NCI-H82 treated with DMSO at 0.1 percent for 48 hours (cell line): Measurements from ENCODE around the gene GANAB.
"Not testable (repeated sequence)": the region's sequence is repeated elsewhere in the genome, so short reads cannot be mapped to it uniquely, and the experiment has no call there.

Experiments used
- DNase-seq: peaks from one replicate; lab custom pipeline; 2025; ENCODE audit not compliant: unreplicated experiment; lab: John Stamatoyannopoulos, UW

GANAB gene

GRCh38 chr11:62601372-62602140 is 44.9 kb downstream of the GANAB start, which contains the start of gene MTA2:
Gene MTA2 (minus strand): TSS chr11:62601865. CDS start chr11:62601450, 415 bp downstream.
- peak; percentile 86 for DNase-seq

DNA sequence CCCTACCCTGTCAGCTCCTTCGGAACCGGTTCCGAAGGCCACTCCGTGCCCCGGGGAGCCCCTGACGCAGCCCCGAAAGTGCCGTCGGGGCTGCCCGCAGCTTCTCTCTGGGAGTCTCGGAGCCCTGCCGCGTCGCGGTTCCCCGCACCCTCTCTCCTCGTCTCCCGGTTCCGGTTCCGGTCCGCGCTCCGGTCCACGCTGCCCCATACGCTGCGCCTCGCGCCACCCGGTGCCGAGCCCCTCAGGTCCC is 45.4 kb downstream of the GANAB start:
- DNase-seq, result no peak

- no peak for DNase-seq
Measured at GRCh38 chr11:62600367-62601121, 45.9 kb downstream of the GANAB start.

DNA sequence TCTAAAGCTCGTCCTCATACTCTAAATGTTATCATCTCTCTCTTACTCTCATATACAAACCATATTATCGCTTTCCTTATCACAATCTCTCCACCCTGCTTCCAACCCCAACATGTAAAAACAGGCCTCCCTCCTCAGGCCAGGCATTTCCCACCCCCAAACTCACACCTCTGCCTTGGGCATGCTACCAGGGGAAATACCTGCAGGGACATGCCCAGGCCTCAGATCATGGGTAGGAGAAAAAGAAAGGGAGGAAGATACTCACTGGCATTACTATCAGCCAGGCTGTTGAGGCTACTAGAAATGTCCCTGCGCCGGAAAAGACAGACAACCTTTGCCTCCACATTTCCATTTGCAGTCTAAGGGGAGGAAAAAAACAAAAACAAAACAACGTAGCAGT is 46.5 kb downstream of the GANAB start:
- DNase-seq, result no peak

DNA sequence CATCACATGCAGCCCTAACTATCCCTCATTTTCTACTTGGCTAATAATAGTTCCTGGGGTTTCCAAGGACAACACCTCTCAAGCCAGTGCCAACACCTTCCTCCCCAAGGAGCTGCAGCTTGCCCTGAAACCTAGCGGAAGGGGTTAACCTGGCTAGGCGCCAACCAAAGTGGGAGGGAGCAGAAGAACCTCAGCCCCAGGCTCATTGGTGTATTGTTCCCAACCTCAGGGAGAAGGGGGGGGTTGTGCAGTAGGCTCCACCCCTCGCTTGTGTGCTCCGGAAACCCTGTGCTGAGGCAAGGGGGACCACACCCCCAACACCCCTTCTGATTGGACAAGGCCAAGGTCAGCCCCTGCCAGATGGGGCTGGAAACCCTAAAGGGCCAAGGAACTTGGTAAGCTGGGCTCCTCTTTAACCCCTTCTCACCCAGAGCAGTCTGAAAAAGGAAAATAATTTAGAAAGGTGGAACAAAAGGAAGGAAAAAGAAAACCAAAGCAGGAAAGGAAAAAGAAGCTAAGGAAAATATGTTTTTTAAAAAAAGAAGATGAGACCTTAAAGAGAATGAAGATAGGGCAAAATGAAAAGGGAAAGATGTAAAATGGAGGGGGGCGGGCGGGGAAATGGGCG is 47.2 kb downstream of the GANAB start:
- peak; percentile 89 for DNase-seq

GRCh38 chr11:62595124-62595523 is 51.3 kb downstream of the GANAB start:
- no peak for DNase-seq

DNA sequence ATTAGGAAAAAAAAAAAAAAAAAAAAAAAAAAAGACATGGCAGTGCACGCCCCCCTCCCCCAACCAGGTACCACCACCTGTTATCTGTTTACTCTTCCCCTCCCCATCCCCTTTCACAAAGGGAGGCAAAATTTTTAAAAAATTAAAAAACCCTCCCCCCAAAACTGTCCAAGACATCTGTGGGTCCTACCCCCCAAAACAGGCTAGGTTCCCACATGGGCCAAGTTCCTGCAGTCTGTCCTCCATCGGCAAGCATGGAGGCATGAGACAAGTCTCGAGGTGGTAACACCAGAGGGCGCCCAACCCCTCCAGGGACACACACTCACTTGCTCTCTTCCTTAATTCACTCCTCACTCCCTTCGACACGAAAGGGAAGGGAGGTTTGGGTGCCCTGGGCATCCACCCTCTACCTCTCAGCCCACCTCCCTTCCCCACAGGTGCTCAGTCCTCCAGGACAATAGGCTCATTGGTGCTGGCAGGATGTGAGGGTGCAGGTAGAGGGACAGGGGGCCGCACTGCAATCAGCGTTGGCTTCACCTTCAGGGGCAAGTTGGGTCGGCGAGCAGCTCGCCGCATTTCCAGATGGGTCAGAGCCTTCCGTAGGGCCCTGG is 52.9 kb downstream of the GANAB start:
- DNase-seq, result peak; percentile 46

DNA sequence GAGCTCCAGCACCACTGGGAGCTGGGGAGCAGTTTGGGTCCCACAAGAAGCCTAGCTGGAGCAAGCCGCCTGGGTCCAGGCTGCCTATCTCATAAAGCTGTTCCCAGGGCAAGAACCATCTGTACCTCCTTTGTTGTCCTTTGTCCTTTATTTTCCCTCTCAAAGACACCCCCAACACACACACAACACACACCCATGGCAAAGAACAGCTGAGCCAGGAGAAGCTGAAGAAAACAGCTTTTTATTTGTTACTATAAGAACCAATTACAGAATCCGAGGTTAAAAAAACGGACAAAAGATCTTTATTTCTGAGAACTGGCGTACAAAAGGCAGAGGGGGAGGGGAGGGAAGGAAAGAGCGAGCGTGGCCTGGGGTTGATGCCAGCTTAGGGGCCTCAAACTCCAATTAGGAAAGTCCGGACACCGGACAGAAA is 53.4 kb downstream of the GANAB start:
- DNase-seq, result no peak

- no peak for DNase-seq
Measured at GRCh38 chr11:62592146-62592815, 54.1 kb downstream of the GANAB start.

GRCh38 chr11:62591448-62592145 is 54.8 kb downstream of the GANAB start, which contains the start of gene TUT1:
Gene TUT1 (minus strand): TSS chr11:62591523. CDS start chr11:62591485, 38 bp downstream.
- peak; percentile 98 for DNase-seq

- DNase-seq, result no peak
Measured at GRCh38 chr11:62588966-62589637, 57.3 kb downstream of the GANAB start.

DNA sequence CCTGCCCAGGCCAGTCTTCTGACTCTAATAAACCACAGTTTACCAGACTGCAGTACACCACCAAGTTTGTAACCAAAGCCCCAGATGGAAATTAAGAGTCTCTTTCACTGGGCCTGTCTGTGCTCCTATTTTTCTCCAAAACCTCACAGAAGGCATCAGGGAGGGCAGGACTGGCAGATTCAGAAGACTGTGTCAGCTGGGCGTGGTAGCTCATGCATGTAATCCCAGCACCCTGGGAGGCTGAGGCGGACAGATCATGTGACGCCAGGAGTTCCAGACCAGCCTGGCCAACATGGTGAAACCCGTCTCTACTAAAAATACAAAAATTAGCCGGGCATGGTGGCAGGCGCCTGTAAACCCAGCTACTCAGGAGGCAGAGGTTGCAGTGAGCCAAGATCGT is 61.1 kb downstream of the GANAB start:
- not testable (repeated sequence) for DNase-seq

GRCh38 chr11:62581735-62582134 is 64.7 kb downstream of the GANAB start:
- not testable (repeated sequence) for DNase-seq

GRCh38 chr11:62580959-62581715 is 65.3 kb downstream of the GANAB start:
- DNase-seq, result no peak

- DNase-seq, result no peak
Measured at GRCh38 chr11:62579252-62579651, 67.2 kb downstream of the GANAB start.

- no peak for DNase-seq
Measured at GRCh38 chr11:62578541-62578940, 67.9 kb downstream of the GANAB start.

- DNase-seq, result no peak
Measured at GRCh38 chr11:62577046-62577714, 69.2 kb downstream of the GANAB start.

DNA sequence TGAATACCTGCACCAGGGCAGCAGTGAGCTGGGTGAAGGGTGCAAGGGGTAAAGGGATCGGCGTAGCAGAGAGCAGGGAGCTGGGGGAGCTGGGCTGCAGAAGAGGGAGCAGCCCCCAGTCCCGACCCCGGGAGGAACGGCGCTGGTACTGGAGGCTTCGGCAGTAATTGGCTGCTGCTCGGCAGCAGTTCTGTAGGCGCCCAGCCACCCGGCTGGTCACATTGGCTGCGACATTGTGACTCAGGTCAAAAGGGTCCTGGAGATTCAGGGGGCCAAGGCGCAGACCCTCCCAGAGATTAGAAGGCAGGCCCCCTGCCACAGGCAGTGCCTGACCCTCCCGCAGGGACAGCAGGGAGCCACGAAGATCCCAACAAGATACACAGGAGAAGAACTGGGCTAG is 70.6 kb downstream of the GANAB start:
- DNase-seq, result no peak

GRCh38 chr11:62575156-62575555 is 71.3 kb downstream of the GANAB start:
- no peak for DNase-seq
